IMR-90 (cell line): ENCODE measurements around the gene RING1.

Source experiments
- CTCF ChIP-seq: conservative IDR thresholded peaks from 2 replicates; pipeline ENCODE4 v1.5.1; 2012; ENCODE audit warnings: mild to moderate bottlenecking, low read depth, low read length, improper control_type of control experiment
- POLR2A ChIP-seq: IDR thresholded peaks from 2 replicates; pipeline ENCODE4 v1.6.1; 2012; ENCODE audit warnings: mild to moderate bottlenecking, low read depth, low read length
- RAD21 ChIP-seq: IDR thresholded peaks from 2 replicates; pipeline ENCODE4 v1.6.1; 2012; ENCODE audit warnings: low read length, improper control_type of control experiment

GRCh38 chr6:33174784-33175183 is 33.5 kb upstream of the RING1 start:
- TF ChIP-seq CTCF (no peak), RAD21 (no peak), POLR2A (no peak)
